ENCODE data around the gene SNRNP40.

GRCh38 chr1:31295874-31296485, 608 bp downstream of the SNRNP40 start:
- TF ChIP-seq CTCF (IDR thresholded peaks at IDR 0.05 in 8 of 11, conservative IDR thresholded peaks at IDR 0.05 in 3 of 11) (no peak), POLR2A (IDR thresholded peaks at IDR 0.05) (no peak)
